Kidney tubule cell (primary cell): ENCODE measurements around the gene TRIM72.
"Not testable (repeated sequence)": the region's sequence is repeated elsewhere in the genome, so short reads cannot be mapped to it uniquely, and the experiment has no call there.

ENCODE experiments used
- DNase-seq: peaks from one replicate; pipeline ENCODE4 v3.0.0-alpha.2; 2018; ENCODE audit warnings: low spot score

The TRIM72 gene

GRCh38 chr16:31213877-31214707 lies at the start of gene TRIM72:
Gene TRIM72, plus strand, starts transcription at chr16:31214119. Its CDS starts 620 bp downstream, at chr16:31214739.
- no peak for DNase-seq

- DNase-seq: no peak
Measured at GRCh38 chr16:31167315-31167714, 46.6 kb upstream of the TRIM72 start.

- no peak for DNase-seq
Measured at GRCh38 chr16:31168848-31169247, 45.1 kb upstream of the TRIM72 start.

GRCh38 chr16:31170048-31170447 lies 43.9 kb upstream of the TRIM72 start:
- DNase-seq: not testable (repeated sequence)

- peak; percentile 92 for DNase-seq
Measured at GRCh38 chr16:31177136-31177535, 36.8 kb upstream of the TRIM72 start.

- no peak for DNase-seq
Measured at GRCh38 chr16:31179219-31179746, 34.6 kb upstream of the TRIM72 start.

- peak; percentile 89 for DNase-seq
Measured at GRCh38 chr16:31179747-31180459, 34.0 kb upstream of the TRIM72 start, which contains the start of gene FUS. Gene FUS, plus strand, starts transcription at chr16:31180139. Its CDS starts 76 bp downstream, at chr16:31180215.

GRCh38 chr16:31181102-31181830 lies 32.7 kb upstream of the TRIM72 start:
- peak; percentile 53 for DNase-seq

GRCh38 chr16:31182391-31182790 lies 31.5 kb upstream of the TRIM72 start:
- DNase-seq: no peak

- no peak for DNase-seq
Measured at GRCh38 chr16:31183432-31184428, 30.2 kb upstream of the TRIM72 start.

- no peak for DNase-seq
Measured at GRCh38 chr16:31184888-31185287, 29.0 kb upstream of the TRIM72 start.

GRCh38 chr16:31185339-31185738 lies 28.6 kb upstream of the TRIM72 start:
- DNase-seq: no peak

- no peak for DNase-seq
Measured at GRCh38 chr16:31186176-31186575, 27.7 kb upstream of the TRIM72 start.

- no peak for DNase-seq
Measured at GRCh38 chr16:31186930-31187807, 26.8 kb upstream of the TRIM72 start.

- DNase-seq: no peak
Measured at GRCh38 chr16:31187808-31188189, 26.1 kb upstream of the TRIM72 start.

GRCh38 chr16:31188450-31189411 lies 25.2 kb upstream of the TRIM72 start:
- no peak for DNase-seq

- DNase-seq: no peak
Measured at GRCh38 chr16:31189412-31189778, 24.5 kb upstream of the TRIM72 start.

- no peak for DNase-seq
Measured at GRCh38 chr16:31190061-31190460, 23.9 kb upstream of the TRIM72 start.
